ENCODE results near the gene SPRR2A.
"Not testable (repeated sequence)": the region's sequence is repeated elsewhere in the genome, so short reads cannot be mapped to it uniquely, and the experiment has no call there.

SPRR2A gene

DNA sequence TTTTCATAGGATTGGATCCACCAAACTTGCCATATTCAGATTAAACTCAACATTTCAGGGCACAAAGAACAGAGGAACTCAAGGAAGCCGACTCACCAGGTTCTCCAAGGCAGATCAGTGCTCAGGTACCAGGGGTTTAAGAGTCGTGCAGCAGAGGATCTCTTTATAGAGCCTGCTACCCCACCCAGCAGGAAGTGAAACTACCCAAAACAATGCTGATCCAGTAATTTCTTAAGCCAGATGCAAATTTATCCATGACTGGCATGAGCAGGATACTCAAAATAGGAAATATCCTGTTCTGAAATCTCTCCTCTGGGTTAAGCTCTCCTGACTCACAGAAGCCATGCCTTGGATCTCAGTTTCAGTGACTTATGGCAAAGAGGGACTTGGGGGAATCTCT is at the start of gene SPRR2A:
Gene SPRR2A (minus strand): TSS at position 138 of the 400 bp plus-strand sequence. CDS start 777 bp downstream, outside the sequence.
- no peak within 1 kb of the TSS for H3K4me3 ChIP-seq (ENCODE audit: low read depth, low read length)
- DNase-seq (ENCODE audit: low read depth), result no peak

DNA sequence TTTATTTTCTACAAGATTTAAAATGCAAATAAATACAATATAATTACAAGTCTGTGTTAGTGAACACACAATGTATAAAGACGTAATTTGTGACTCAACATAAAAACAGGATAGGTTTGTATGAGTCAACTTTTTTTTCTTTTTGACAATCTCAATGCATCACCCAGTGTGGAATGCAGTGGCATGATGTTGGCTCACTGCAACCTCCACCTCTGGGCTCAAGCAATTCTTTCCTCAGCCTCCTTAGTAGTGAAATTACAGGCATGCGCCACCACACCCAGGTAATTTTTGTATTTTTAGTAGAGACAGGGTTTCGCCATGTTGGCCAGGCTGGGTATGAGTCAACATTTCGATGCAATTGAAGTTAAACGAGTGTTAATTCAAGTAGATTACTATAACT is 42.9 kb upstream of the SPRR2A start:
- H3K4me3 ChIP-seq (ENCODE audit: low read depth, low read length), result no peak overlapping the region
- DNase-seq (ENCODE audit: low read depth), result peak; percentile 18

DNA sequence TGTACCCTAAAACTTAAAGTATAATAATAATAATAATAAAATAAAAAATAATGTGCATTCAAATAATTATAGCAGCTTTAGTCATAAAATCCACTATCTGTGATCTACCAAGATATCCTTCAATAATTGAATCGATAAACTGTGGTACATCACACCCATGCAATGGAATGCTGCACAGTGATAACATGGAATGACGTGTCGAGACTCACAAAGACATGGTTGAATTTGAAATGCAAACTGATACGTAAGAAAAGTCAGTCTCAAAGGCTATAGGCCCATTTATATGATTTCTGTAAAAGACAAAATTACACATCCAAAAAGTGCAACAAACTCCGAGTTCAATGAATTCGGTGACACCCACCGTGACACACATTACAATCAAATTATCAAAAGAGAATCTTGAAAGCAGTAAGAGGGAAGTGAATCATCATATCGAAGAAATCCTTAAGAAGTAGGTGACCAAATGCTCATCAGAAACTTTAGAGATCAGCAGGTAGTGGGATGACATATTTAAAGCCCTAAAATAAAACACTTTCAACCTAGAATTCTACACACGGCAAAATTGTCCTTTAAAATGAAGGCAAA is 42.2 kb upstream of the SPRR2A start:
- H3K4me3 ChIP-seq (ENCODE audit: low read depth, low read length), result no peak overlapping the region
- DNase-seq (ENCODE audit: low read depth), result no peak

DNA sequence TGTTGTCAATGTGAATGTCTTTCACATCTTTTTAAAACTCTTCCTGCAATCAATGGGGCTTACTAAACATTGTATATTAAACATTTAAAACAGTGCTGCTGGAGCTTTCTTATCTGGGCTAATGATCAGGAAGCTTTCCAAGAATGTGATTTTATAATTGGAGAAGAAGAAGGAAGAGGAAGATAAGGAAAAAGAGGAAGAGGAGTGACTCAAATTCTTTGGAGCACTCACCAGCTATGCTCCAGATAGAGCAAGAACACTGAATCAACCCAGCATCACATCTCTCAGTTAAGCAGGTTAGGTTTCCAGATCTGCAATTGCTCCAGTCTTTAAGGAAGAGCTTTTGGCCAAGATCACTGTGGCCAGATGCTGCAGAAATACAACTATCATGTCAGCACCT is 38.5 kb upstream of the SPRR2A start:
- no peak overlapping the region for H3K4me3 ChIP-seq (ENCODE audit: low read depth, low read length)
- DNase-seq (ENCODE audit: low read depth), result no peak

DNA sequence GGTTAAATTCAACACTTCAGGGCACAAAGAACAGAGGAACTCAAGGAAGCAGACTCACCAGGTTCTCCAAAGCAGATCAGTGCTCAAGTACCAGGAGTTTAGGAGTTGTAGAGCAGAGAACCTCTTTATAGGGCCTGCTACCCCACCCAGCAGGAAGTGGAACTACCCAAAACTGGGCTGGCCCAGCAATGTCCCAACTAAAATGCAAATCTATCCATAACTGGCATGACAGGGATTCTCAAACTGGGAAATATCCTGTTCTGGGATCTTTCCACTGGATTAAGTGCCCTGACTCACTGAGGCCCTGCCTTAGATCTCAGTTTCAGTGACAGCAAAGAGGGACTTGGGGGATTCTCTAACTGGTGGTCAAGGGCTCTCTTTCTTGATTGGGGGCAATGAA is 37.1 kb upstream of the SPRR2A start, which contains the start of gene SPRR2E:
Gene SPRR2E (minus strand): TSS at position 101 of the 400 bp plus-strand sequence. CDS start 775 bp downstream, outside the sequence.
- H3K4me3 ChIP-seq (ENCODE audit: low read depth, low read length), result no peak within 1 kb of the TSS

DNA sequence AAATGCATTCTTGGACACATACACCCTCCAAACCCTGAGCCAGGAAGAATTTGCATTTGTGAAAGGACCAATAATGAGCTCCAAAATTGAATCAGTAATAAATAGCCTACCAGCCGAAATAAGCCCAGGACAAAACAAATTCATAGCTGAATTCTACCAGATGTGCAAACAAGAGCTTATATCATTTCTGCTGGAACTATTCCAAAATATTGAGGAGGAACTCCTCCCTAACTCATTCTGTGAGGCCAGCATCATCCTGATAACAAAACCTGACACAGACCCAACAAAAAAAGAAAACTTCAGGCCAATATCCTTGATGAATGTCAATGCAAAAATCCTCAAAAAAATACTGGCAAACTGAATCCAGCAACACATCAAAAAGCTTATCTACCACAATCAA is 30.3 kb upstream of the SPRR2A start:
- H3K4me3 ChIP-seq (ENCODE audit: low read depth, low read length), result no peak overlapping the region
- no peak for DNase-seq (ENCODE audit: low read depth)

More for the DNA sequence above, 37.1 kb upstream of the SPRR2A start, which contains the start of gene SPRR2E:
- no peak for DNase-seq (ENCODE audit: low read depth)

DNA sequence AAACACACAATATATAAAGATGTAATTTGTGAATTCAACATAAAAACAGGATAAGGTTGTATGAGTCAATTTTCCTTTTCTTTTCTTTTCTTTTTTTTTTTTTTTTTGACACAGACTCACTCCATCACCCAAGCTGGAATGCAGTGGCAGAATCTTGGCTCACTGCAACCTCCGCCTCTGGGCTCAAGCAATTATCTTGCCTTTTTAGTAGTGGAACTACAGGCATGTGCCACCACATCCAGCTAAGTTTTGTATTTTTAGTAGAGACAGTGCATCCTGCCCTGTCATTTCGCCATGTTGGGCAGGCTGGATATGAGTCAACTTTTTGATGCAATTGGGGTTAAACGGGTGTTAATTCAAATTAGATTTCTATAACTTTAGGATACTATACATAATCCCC is 24.4 kb upstream of the SPRR2A start:
- no peak for DNase-seq (ENCODE audit: low read depth)
- no peak overlapping the region for H3K4me3 ChIP-seq (ENCODE audit: low read depth, low read length)

DNA sequence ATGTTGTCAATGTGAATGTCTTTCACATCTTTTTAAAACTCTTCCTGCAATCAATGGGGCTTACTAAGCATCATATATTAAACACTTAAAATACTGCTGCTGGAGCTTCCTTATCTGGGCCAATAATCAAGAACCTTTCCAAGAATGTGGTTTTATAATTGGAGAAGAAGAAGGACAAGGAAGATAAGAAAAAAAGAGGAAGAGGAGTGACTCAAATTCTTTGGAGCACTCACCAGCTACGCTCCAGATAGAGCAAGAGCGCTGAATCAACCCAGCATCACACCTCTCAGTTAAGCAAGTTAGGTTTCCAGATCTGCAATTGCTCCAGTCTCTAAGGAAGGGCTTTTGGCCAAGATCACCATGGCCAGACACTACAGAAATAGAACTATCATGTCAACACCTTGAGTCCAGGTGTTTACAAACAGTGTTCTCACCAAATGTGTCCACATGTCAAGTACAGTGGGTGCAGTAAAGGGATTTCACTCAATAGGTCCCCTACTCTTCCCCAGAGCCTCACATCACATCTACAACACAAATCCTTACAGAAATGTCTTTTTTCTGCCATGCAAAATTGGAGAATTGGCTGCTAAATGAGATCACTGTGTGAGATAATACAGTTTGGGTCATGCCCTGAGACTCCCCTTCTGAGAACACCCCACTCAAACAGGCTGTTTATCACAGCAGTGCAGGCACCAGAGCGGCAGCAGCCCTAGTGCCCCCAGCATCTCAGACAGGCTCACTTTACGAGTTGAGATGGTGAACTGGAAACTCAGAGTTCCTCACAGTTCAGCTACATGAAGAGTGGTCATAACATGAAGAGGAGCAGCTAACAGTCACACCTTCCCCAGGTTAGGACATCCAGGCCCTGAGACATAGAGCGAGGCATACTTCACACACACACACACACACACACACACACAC is 15.8 kb upstream of the SPRR2A start:
- DNase-seq (ENCODE audit: low read depth), result no peak

GRCh38 chr1:153071511-153071910 is 14.2 kb upstream of the SPRR2A start, which contains the start of gene SPRR2B:
TSS of gene SPRR2B (minus strand) at chr1:153071611. CDS start at chr1:153070839, 772 bp downstream.
- no peak for DNase-seq (ENCODE audit: low read depth)
- H3K4me3 ChIP-seq (ENCODE audit: low read depth, low read length), result no peak within 1 kb of the TSS

More for the DNA sequence above, 15.8 kb upstream of the SPRR2A start:
- no peak overlapping the region for H3K4me3 ChIP-seq (ENCODE audit: low read depth, low read length)

DNA sequence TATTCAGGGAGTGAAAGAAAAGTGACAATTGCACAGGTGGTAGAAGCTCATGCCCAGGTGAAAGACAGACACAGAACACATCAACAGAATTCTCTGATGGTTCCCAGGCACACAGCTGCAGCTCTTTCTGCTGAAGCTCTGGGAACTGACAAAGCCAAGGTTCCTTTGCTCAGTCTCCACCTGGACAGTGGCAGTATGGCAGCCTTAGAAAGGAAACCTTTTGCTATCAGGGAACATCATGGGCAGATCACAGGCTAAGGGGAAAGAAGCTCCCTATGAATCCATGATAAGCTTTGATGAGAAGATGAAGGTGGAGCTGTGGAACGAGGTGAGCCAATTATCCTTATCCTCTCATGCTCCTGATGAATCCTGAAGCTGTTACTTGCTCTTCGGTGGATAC is 12.9 kb upstream of the SPRR2A start:
- no peak for DNase-seq (ENCODE audit: low read depth)

GRCh38 chr1:153058826-153059784 is 1.8 kb upstream of the SPRR2A start:
- no peak for DNase-seq (ENCODE audit: low read depth)
- H3K4me3 ChIP-seq (ENCODE audit: low read depth, low read length), result no peak overlapping the region

More for the DNA sequence above, 12.9 kb upstream of the SPRR2A start:
- no peak overlapping the region for H3K4me3 ChIP-seq (ENCODE audit: low read depth, low read length)

DNA sequence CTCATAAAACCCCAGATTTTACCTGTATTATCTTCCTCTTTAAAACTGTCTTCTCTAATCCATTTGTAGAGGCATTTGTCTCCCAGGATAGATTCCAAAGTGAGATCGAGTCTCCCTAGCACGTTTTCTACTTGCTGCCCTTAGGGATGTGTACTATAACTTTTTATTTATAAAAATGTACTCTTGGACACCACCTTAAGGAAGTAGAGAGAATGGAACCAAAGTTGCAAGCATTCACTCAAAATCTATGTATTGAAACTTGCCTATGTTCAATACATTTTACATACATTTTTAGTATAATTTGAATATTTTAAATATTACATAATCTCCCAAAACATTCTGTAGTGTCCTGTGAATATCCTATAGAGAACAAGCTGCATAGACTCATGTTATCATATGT is 842 bp upstream of the SPRR2A start:
- DNase-seq (ENCODE audit: low read depth), result no peak
- no peak overlapping the region for H3K4me3 ChIP-seq (ENCODE audit: low read depth, low read length)

- DNase-seq (ENCODE audit: low read depth); H3K4me3 ChIP-seq (ENCODE audit: low read depth, low read length): not testable (repeated sequence)
Observed at GRCh38 chr1:153056111-153056510, 1.2 kb downstream of the SPRR2A start.

- no peak overlapping the region for H3K4me3 ChIP-seq (ENCODE audit: low read depth, low read length)
- no peak for DNase-seq (ENCODE audit: low read depth)
Observed at GRCh38 chr1:153049211-153049610, 8.1 kb downstream of the SPRR2A start.

- H3K4me3 ChIP-seq (ENCODE audit: low read depth, low read length), result no peak within 1 kb of the TSS
- no peak for DNase-seq (ENCODE audit: low read depth)
Observed at GRCh38 chr1:153040950-153041631, 16.2 kb downstream of the SPRR2A start, which contains the start of gene SPRR2D. TSS of gene SPRR2D (minus strand) at chr1:153041120. CDS start at chr1:153040346, 774 bp downstream.

- no peak overlapping the region for H3K4me3 ChIP-seq (ENCODE audit: low read depth, low read length)
- no peak for DNase-seq (ENCODE audit: low read depth)
Observed at GRCh38 chr1:153035211-153035610, 22.1 kb downstream of the SPRR2A start.

DNA sequence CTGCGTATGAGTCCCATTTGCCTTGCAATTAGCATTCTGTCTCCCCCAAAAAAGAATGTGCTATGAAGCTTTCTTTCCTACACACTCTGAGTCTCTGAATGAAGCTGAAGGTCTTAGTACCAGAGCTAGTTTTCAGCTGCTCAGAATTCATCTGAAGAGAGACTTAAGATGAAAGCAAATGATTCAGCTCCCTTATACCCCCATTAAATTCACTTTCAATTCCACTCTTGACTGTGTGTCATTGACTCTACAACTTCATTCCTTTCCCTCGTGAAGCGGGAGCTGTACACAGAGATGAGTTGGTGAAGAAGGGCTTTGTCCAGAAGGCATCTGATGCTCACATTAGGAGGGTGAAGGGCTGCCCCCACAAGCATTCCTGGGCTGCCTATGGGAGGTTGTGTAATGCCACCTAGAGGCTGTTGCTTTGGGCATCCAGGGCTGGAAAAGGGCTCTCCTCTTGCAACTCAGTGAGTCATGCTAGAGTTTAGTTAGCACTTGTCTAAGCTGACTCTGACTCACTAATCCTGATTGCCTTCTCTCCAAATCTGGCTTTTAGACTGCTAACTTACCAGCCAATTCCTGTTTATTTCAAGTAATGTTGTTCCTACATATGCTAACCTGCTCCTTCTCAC is 24.5 kb downstream of the SPRR2A start:
- H3K4me3 ChIP-seq (ENCODE audit: low read depth, low read length), result no peak overlapping the region
- DNase-seq (ENCODE audit: low read depth), result peak; percentile 11

- DNase-seq (ENCODE audit: low read depth), result no peak
- no peak overlapping the region for H3K4me3 ChIP-seq (ENCODE audit: low read depth, low read length)
Observed at GRCh38 chr1:153032073-153032472, 25.2 kb downstream of the SPRR2A start.
